HL-60 (cell line): ENCODE data around the gene RARA.

Experiments used
- POLR2AphosphoS5 ChIP-seq: IDR thresholded peaks from 2 replicates; pipeline ENCODE4 v1.6.1; 2012; ENCODE audit warnings: low read depth
- SPI1 ChIP-seq: IDR thresholded peaks from 2 replicates; pipeline ENCODE4 v1.6.1; 2012; ENCODE audit warnings: low read depth, mild to moderate bottlenecking, borderline replicate concordance
- TF ChIP-seq, protein P1 (sequence below): IDR thresholded peaks from one replicate; pipeline ENCODE4 v1.5.1; 2011; ENCODE audit warnings: low read length, control low read depth, inconsistent platforms; ENCODE audit not compliant: insufficient read depth
- TF ChIP-seq, protein P2 (sequence below): IDR thresholded peaks from 2 replicates; pipeline ENCODE4 v1.6.1; 2012; ENCODE audit warnings: low read depth; ENCODE audit not compliant: insufficient replicate concordance

DNA sequence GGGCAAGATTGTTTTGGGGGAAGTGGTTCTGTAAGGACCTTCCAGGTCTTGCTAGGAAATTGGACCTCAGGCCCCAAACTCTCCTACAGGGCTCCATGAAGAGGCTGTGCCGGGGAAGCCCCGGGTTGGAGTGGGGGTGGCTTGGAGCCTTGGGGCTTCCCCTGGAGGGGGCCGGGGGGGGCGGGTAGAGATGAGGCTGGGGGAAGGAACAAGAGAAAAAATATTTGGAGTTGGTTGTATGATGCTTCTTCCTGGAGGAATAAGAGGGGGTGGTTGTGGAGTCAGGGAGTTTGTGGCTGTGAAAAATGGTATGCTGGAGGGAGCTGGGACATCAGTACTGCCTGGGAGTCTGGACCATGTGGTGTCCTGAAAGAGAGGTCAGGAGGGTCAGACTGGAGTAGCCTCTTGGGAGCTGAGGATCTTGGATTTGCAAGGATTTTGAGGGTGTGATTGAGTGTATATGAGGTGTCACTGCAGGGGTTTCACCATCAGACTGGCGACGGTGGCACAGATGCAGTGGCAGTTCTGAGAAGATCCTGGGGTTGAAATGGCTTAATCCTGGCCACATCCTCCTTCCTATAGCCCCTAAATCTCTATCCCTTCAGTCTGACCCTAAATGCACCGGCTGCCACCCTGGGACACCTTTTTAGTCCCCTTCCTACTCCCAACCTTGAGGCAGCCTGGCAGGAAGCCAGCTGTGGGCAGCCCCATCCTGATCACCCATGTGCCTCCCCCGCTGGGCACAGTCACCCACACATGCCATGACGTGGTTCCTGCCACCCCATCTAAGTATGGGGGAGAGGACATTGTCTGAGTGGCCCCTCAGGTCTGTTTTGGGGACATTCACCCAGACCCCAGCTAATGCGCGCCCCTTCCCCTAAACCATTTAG lies 10.9 kb downstream of the RARA start:
- peak; percentile 67; the same call in 1 of the 2 replicates for TF ChIP-seq POLR2AphosphoS5
- TF ChIP-seq, protein P1, sequence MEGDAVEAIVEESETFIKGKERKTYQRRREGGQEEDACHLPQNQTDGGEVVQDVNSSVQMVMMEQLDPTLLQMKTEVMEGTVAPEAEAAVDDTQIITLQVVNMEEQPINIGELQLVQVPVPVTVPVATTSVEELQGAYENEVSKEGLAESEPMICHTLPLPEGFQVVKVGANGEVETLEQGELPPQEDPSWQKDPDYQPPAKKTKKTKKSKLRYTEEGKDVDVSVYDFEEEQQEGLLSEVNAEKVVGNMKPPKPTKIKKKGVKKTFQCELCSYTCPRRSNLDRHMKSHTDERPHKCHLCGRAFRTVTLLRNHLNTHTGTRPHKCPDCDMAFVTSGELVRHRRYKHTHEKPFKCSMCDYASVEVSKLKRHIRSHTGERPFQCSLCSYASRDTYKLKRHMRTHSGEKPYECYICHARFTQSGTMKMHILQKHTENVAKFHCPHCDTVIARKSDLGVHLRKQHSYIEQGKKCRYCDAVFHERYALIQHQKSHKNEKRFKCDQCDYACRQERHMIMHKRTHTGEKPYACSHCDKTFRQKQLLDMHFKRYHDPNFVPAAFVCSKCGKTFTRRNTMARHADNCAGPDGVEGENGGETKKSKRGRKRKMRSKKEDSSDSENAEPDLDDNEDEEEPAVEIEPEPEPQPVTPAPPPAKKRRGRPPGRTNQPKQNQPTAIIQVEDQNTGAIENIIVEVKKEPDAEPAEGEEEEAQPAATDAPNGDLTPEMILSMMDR: no peak
- TF ChIP-seq SPI1: no peak
- TF ChIP-seq, protein P2, sequence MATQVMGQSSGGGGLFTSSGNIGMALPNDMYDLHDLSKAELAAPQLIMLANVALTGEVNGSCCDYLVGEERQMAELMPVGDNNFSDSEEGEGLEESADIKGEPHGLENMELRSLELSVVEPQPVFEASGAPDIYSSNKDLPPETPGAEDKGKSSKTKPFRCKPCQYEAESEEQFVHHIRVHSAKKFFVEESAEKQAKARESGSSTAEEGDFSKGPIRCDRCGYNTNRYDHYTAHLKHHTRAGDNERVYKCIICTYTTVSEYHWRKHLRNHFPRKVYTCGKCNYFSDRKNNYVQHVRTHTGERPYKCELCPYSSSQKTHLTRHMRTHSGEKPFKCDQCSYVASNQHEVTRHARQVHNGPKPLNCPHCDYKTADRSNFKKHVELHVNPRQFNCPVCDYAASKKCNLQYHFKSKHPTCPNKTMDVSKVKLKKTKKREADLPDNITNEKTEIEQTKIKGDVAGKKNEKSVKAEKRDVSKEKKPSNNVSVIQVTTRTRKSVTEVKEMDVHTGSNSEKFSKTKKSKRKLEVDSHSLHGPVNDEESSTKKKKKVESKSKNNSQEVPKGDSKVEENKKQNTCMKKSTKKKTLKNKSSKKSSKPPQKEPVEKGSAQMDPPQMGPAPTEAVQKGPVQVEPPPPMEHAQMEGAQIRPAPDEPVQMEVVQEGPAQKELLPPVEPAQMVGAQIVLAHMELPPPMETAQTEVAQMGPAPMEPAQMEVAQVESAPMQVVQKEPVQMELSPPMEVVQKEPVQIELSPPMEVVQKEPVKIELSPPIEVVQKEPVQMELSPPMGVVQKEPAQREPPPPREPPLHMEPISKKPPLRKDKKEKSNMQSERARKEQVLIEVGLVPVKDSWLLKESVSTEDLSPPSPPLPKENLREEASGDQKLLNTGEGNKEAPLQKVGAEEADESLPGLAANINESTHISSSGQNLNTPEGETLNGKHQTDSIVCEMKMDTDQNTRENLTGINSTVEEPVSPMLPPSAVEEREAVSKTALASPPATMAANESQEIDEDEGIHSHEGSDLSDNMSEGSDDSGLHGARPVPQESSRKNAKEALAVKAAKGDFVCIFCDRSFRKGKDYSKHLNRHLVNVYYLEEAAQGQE: no peak
